ENCODE data around the gene TAOK2.

TAOK2 gene

GRCh38 chr16:29986231-29986630 is 12.6 kb downstream of the TAOK2 start:
- no peak overlapping the region for H4K8ac ChIP-seq (ENCODE audit: low read length)
- no peak for DNase-seq
- no peak overlapping the region for H2BK5ac ChIP-seq (ENCODE audit: low read depth, low read length, poor library complexity, severe bottlenecking)
- H2BK12ac ChIP-seq (ENCODE audit: low read length in 2 of 2) = no peak overlapping the region
- H3K23ac ChIP-seq (ENCODE audit: low read length in 2 of 2) = no peak overlapping the region
- peaks cover 94 to 99% of the 10 kb centered on the region in 2 experiments for H3K36me3 ChIP-seq (ENCODE audit: control insufficient read depth in 1 of 2, insufficient read depth in 2 of 2, low read depth in 1 of 2, low read length in 2 of 2)
- H3K9ac ChIP-seq (ENCODE audit: low read length) = no peak overlapping the region
- H3K9me3 ChIP-seq (ENCODE audit: control insufficient read depth, low read length) = no peaks in the 10 kb centered on the region
- H3K79me1 ChIP-seq (replicated peaks; ENCODE audit: low read length, poor library complexity, severe bottlenecking) = peaks cover 41% of the 10 kb centered on the region
- no peak overlapping the region for H2BK15ac ChIP-seq (ENCODE audit: low read depth, poor library complexity, severe bottlenecking)
- no peak overlapping the region for H2BK120ac ChIP-seq (ENCODE audit: low read depth, low read length)
- no peak overlapping the region for H3K4ac ChIP-seq (ENCODE audit: low read depth in 1 of 2, low read length in 2 of 2)
- no peak overlapping the region for H3K27ac ChIP-seq (ENCODE audit: low read length, poor library complexity, severe bottlenecking)
- H2AFZ ChIP-seq (ENCODE audit: low read depth, low read length) = no peak overlapping the region
- no peaks in the 10 kb centered on the region for H3K4me1 ChIP-seq (ENCODE audit: control insufficient read depth, insufficient read depth, low read depth, low read length)
- H2AK5ac ChIP-seq (ENCODE audit: low read length, severe bottlenecking) = no peak overlapping the region
- H3K27me3 ChIP-seq (ENCODE audit: control insufficient read depth in 1 of 2, insufficient read depth in 1 of 2, low read length in 2 of 2) = no peaks in the 10 kb centered on the region
- H3K18ac ChIP-seq (ENCODE audit: low read depth in 1 of 2, low read length in 2 of 2) = no peak overlapping the region
- H3K4me2 ChIP-seq (ENCODE audit: low read length, poor library complexity, severe bottlenecking) = no peak overlapping the region
- 93% methylated on average over 19 of the region's 20 CpGs for WGBS
- no peak overlapping the region for H3K14ac ChIP-seq (ENCODE audit: low read length in 2 of 2)
- H4K91ac ChIP-seq (ENCODE audit: low read length) = no peak overlapping the region
- no peak overlapping the region for H3K4me3 ChIP-seq (ENCODE audit: insufficient read depth in 1 of 2, low read depth in 1 of 2, low read length in 2 of 2)

- no peak overlapping the region for H2BK120ac ChIP-seq (ENCODE audit: low read depth, low read length)
- no peak overlapping the region for H3K18ac ChIP-seq (ENCODE audit: low read depth in 1 of 2, low read length in 2 of 2)
- DNase-seq = no peak
- no peak overlapping the region for H2AFZ ChIP-seq (ENCODE audit: low read depth, low read length)
- no peak overlapping the region for H3K4me2 ChIP-seq (ENCODE audit: low read length, poor library complexity, severe bottlenecking)
- H3K4ac ChIP-seq (ENCODE audit: low read depth in 1 of 2, low read length in 2 of 2) = no peak overlapping the region
- no peak overlapping the region for H3K27ac ChIP-seq (ENCODE audit: low read length, poor library complexity, severe bottlenecking)
- H3K4me1 ChIP-seq (ENCODE audit: control insufficient read depth, insufficient read depth, low read depth, low read length) = no peaks in the 10 kb centered on the region
- H2BK5ac ChIP-seq (ENCODE audit: low read depth, low read length, poor library complexity, severe bottlenecking) = no peak overlapping the region
- no peak overlapping the region for H3K23ac ChIP-seq (ENCODE audit: low read length in 2 of 2)
- 80% methylated on average over 2 of the region's 5 CpGs for WGBS
- no peak overlapping the region for H3K4me3 ChIP-seq (ENCODE audit: insufficient read depth in 1 of 2, low read depth in 1 of 2, low read length in 2 of 2)
- no peak overlapping the region for H2BK12ac ChIP-seq (ENCODE audit: low read length in 2 of 2)
- peaks cover 34% of the 10 kb centered on the region for H3K79me1 ChIP-seq (replicated peaks; ENCODE audit: low read length, poor library complexity, severe bottlenecking)
- no peak overlapping the region for H3K14ac ChIP-seq (ENCODE audit: low read length in 2 of 2)
- no peak overlapping the region for H3K9ac ChIP-seq (ENCODE audit: low read length)
- no peaks in the 10 kb centered on the region for H3K9me3 ChIP-seq (ENCODE audit: control insufficient read depth, low read length)
- H4K91ac ChIP-seq (ENCODE audit: low read length) = no peak overlapping the region
- H2AK5ac ChIP-seq (ENCODE audit: low read length, severe bottlenecking) = no peak overlapping the region
- H2BK15ac ChIP-seq (ENCODE audit: low read depth, poor library complexity, severe bottlenecking) = no peak overlapping the region
- peaks cover 94 to 98% of the 10 kb centered on the region in 2 experiments for H3K36me3 ChIP-seq (ENCODE audit: control insufficient read depth in 1 of 2, insufficient read depth in 2 of 2, low read depth in 1 of 2, low read length in 2 of 2)
- no peaks in the 10 kb centered on the region for H3K27me3 ChIP-seq (ENCODE audit: control insufficient read depth in 1 of 2, insufficient read depth in 1 of 2, low read length in 2 of 2)
- no peak overlapping the region for H4K8ac ChIP-seq (ENCODE audit: low read length)
Observed at GRCh38 chr16:29986931-29987330, 13.3 kb downstream of the TAOK2 start.

- H3K18ac ChIP-seq (ENCODE audit: low read depth in 1 of 2, low read length in 2 of 2) = no peak overlapping the region
- H2BK12ac ChIP-seq (ENCODE audit: low read length in 2 of 2) = no peak overlapping the region
- no peaks in the 10 kb centered on the region for H3K4me1 ChIP-seq (ENCODE audit: control insufficient read depth, insufficient read depth, low read depth, low read length)
- DNase-seq = no peak
- no peak overlapping the region for H4K8ac ChIP-seq (ENCODE audit: low read length)
- no peak overlapping the region for H2BK120ac ChIP-seq (ENCODE audit: low read depth, low read length)
- H3K23ac ChIP-seq (ENCODE audit: low read length in 2 of 2) = no peak overlapping the region
- H3K4ac ChIP-seq (ENCODE audit: low read depth in 1 of 2, low read length in 2 of 2) = no peak overlapping the region
- H2BK5ac ChIP-seq (ENCODE audit: low read depth, low read length, poor library complexity, severe bottlenecking) = no peak overlapping the region
- H3K9ac ChIP-seq (ENCODE audit: low read length) = no peak overlapping the region
- H3K9me3 ChIP-seq (ENCODE audit: control insufficient read depth, low read length) = no peaks in the 10 kb centered on the region
- H3K4me2 ChIP-seq (ENCODE audit: low read length, poor library complexity, severe bottlenecking) = no peak overlapping the region
- no peak overlapping the region for H2BK15ac ChIP-seq (ENCODE audit: low read depth, poor library complexity, severe bottlenecking)
- no peak overlapping the region for H4K91ac ChIP-seq (ENCODE audit: low read length)
- no peaks in the 10 kb centered on the region for H3K27me3 ChIP-seq (ENCODE audit: control insufficient read depth in 1 of 2, insufficient read depth in 1 of 2, low read length in 2 of 2)
- H3K14ac ChIP-seq (ENCODE audit: low read length in 2 of 2) = no peak overlapping the region
- H2AK5ac ChIP-seq (ENCODE audit: low read length, severe bottlenecking) = no peak overlapping the region
- 96% methylated on average over 35 of the region's 35 CpGs for whole genome bisulfite sequencing
- no peak overlapping the region for H3K4me3 ChIP-seq (ENCODE audit: insufficient read depth in 1 of 2, low read depth in 1 of 2, low read length in 2 of 2)
- peaks cover 34% of the 10 kb centered on the region for H3K79me1 ChIP-seq (replicated peaks; ENCODE audit: low read length, poor library complexity, severe bottlenecking)
- H3K27ac ChIP-seq (ENCODE audit: low read length, poor library complexity, severe bottlenecking) = no peak overlapping the region
- no peak overlapping the region for H2AFZ ChIP-seq (ENCODE audit: low read depth, low read length)
- H3K36me3 ChIP-seq (ENCODE audit: control insufficient read depth in 1 of 2, insufficient read depth in 2 of 2, low read depth in 1 of 2, low read length in 2 of 2) = peaks cover 92 to 97% of the 10 kb centered on the region in 2 experiments
Observed at GRCh38 chr16:29987371-29988085, 13.9 kb downstream of the TAOK2 start.

- no peak for DNase-seq
- no peak overlapping the region for H4K8ac ChIP-seq (ENCODE audit: low read length)
Observed at GRCh38 chr16:29988346-29989075, 14.8 kb downstream of the TAOK2 start.

More at GRCh38 chr16:29988346-29989075, 14.8 kb downstream of the TAOK2 start:
- Histone ChIP-seq H3K23ac (ENCODE audit: low read length in 2 of 2) (no peak overlapping the region), H2BK15ac (ENCODE audit: low read depth, poor library complexity, severe bottlenecking) (no peak overlapping the region), H3K9me3 (ENCODE audit: control insufficient read depth, low read length) (no peaks in the 10 kb centered on the region), H3K4me3 (ENCODE audit: insufficient read depth in 1 of 2, low read depth in 1 of 2, low read length in 2 of 2) (no peak overlapping the region), H2BK120ac (ENCODE audit: low read depth, low read length) (no peak overlapping the region), H3K4me1 (ENCODE audit: control insufficient read depth, insufficient read depth, low read depth, low read length) (no peaks in the 10 kb centered on the region), H3K9ac (ENCODE audit: low read length) (no peak overlapping the region), H2AFZ (ENCODE audit: low read depth, low read length) (no peak overlapping the region), H3K79me1 (replicated peaks; ENCODE audit: low read length, poor library complexity, severe bottlenecking) (peaks cover 33% of the 10 kb centered on the region), H3K14ac (ENCODE audit: low read length in 2 of 2) (no peak overlapping the region), H2AK5ac (ENCODE audit: low read length, severe bottlenecking) (no peak overlapping the region), H3K27ac (ENCODE audit: low read length, poor library complexity, severe bottlenecking) (no peak overlapping the region), H3K18ac (ENCODE audit: low read depth in 1 of 2, low read length in 2 of 2) (no peak overlapping the region), H3K4me2 (ENCODE audit: low read length, poor library complexity, severe bottlenecking) (no peak overlapping the region), H3K36me3 (ENCODE audit: control insufficient read depth in 1 of 2, insufficient read depth in 2 of 2, low read depth in 1 of 2, low read length in 2 of 2) (peaks cover 92 to 97% of the 10 kb centered on the region in 2 experiments), H2BK12ac (ENCODE audit: low read length in 2 of 2) (no peak overlapping the region), H2BK5ac (ENCODE audit: low read depth, low read length, poor library complexity, severe bottlenecking) (no peak overlapping the region), H4K91ac (ENCODE audit: low read length) (no peak overlapping the region), H3K4ac (ENCODE audit: low read depth in 1 of 2, low read length in 2 of 2) (no peak overlapping the region), H3K27me3 (ENCODE audit: control insufficient read depth in 1 of 2, insufficient read depth in 1 of 2, low read length in 2 of 2) (no peaks in the 10 kb centered on the region)
- WGBS = 96% methylated on average over 16 of the region's 17 CpGs
